Effector memory CD4-positive, alpha-beta T cell (primary cell): ENCODE data around the gene TBC1D3B.
"Not testable (repeated sequence)": the region's sequence is repeated elsewhere in the genome, so short reads cannot be mapped to it uniquely, and the experiment has no call there.

Source experiments
- DNase-seq, 3 donors: peaks; one replicate each; pipeline ENCODE4 v3.0.0-alpha.2; 2020
- H3K27ac ChIP-seq: 2 replicates; pipeline ENCODE4 v1.7.0; 2013; ENCODE audit warnings: mild to moderate bottlenecking, low read length, moderate library complexity; ENCODE audit not compliant: insufficient read depth, poor library complexity, severe bottlenecking
- H3K27me3 ChIP-seq: replicated peaks from 2 replicates; pipeline ENCODE4 v1.7.0; 2013; ENCODE audit warnings: mild to moderate bottlenecking, low read length; ENCODE audit not compliant: insufficient read depth, control insufficient read depth, poor library complexity, severe bottlenecking
- H3K36me3 ChIP-seq: 2 replicates; pipeline ENCODE4 v1.7.0; 2013; ENCODE audit warnings: mild to moderate bottlenecking, low read length, moderate library complexity; ENCODE audit not compliant: control insufficient read depth, insufficient read depth
- H3K4me1 ChIP-seq: 2 replicates; pipeline ENCODE4 v1.7.0; 2013; ENCODE audit warnings: low read length, mild to moderate bottlenecking; ENCODE audit not compliant: control insufficient read depth, insufficient read depth, poor library complexity, severe bottlenecking
- H3K4me3 ChIP-seq: 2 replicates; pipeline ENCODE4 v1.7.0; 2013; ENCODE audit warnings: low read length, low read depth, mild to moderate bottlenecking; ENCODE audit not compliant: insufficient read depth, poor library complexity, severe bottlenecking
- H3K9me3 ChIP-seq: 2 replicates; pipeline ENCODE4 v1.7.0; 2013; ENCODE audit warnings: mild to moderate bottlenecking, low read length, moderate library complexity; ENCODE audit not compliant: control insufficient read depth

The TBC1D3B gene

GRCh38 chr17:36201102-36201501 is 24.7 kb upstream of the TBC1D3B start:
- not testable (repeated sequence) for DNase-seq, H3K9me3 ChIP-seq, H3K4me1 ChIP-seq, H3K4me3 ChIP-seq, H3K36me3 ChIP-seq, H3K27ac ChIP-seq, H3K27me3 ChIP-seq

GRCh38 chr17:36198831-36199465 is 22.5 kb upstream of the TBC1D3B start:
- no peaks in the 10 kb centered on the region for H3K4me1 ChIP-seq
- no peak for DNase-seq
- H3K9me3 ChIP-seq: no peaks in the 10 kb centered on the region
- no peak overlapping the region for H3K4me3 ChIP-seq
- H3K36me3 ChIP-seq: no peaks in the 10 kb centered on the region
- H3K27ac ChIP-seq: no peak overlapping the region
- no peaks in the 10 kb centered on the region for H3K27me3 ChIP-seq

- Histone ChIP-seq H3K9me3 (no peaks in the 10 kb centered on the region), H3K27ac (no peak overlapping the region), H3K36me3 (no peaks in the 10 kb centered on the region), H3K4me1 (no peaks in the 10 kb centered on the region), H3K4me3 (no peak overlapping the region), H3K27me3 (no peaks in the 10 kb centered on the region)
- no peak for DNase-seq
Observed at GRCh38 chr17:36197387-36197703, 20.9 kb upstream of the TBC1D3B start.

DNA sequence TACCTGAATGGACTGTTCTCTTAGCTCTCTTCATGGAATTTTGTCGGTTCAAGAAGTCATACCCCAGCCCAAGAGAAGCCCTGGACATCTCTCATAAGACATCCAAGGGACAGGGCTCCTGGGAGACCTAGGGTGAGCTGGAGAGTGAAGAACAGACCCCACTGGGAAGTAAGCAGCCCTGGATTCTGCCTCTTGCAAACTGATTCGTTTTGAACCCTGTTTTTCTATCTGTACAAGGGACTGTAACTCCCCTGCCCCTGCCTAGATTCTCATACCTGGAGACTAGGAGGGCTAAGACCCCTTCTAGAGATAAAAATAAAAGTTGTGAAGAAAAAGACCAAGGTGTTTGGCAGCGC is 19.7 kb upstream of the TBC1D3B start:
- DNase-seq: no peak
- no peaks in the 10 kb centered on the region for H3K4me1 ChIP-seq
- H3K9me3 ChIP-seq: no peaks in the 10 kb centered on the region
- no peaks in the 10 kb centered on the region for H3K36me3 ChIP-seq
- H3K27me3 ChIP-seq: no peaks in the 10 kb centered on the region
- no peak overlapping the region for H3K4me3 ChIP-seq
- H3K27ac ChIP-seq: no peak overlapping the region

DNA sequence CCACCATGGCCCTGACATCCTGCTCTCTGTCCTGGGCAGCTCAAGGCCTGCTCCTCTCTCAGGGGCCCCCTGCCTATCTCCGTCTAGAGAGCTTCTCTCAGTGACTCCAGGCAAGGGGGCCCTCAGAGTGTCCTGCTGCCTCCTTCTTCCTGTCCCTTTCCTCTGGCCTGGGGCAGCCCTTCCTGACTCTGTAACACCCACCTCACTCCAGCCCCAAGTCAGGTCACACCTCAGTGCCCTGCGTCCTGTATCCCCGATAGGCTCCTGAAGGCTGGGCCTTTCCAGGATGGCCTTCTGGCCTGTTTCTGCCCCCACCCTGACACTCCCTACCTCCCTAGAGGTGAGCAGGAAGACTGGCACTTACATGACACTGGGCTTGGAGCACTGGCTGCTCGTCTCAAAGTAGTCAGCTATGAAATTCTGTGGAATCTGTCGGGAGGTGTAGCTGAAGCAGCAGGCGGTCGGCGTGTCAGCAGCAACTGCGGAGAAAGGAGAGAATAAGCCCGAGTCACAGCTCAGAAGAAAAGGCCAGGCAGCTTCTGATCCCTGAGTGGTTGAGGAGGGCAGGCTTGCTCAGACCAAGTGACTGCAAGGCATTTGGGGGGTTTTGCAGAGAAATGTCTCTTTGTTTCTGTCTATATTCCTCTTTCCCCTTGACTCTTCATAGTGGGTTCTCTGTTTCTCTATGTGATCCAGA is 19.1 kb upstream of the TBC1D3B start:
- no peak for DNase-seq
- Histone ChIP-seq H3K4me3 (no peak overlapping the region), H3K27ac (no peak overlapping the region), H3K36me3 (no peaks in the 10 kb centered on the region), H3K9me3 (no peaks in the 10 kb centered on the region), H3K4me1 (no peaks in the 10 kb centered on the region), H3K27me3 (no peaks in the 10 kb centered on the region)

- H3K4me1 ChIP-seq, H3K4me3 ChIP-seq, H3K27me3 ChIP-seq, H3K9me3 ChIP-seq, H3K27ac ChIP-seq, H3K36me3 ChIP-seq, DNase-seq: not testable (repeated sequence)
Observed at GRCh38 chr17:36194832-36195433, 18.5 kb upstream of the TBC1D3B start.

GRCh38 chr17:36194147-36194831 is 17.9 kb upstream of the TBC1D3B start:
- H3K9me3 ChIP-seq, H3K36me3 ChIP-seq, H3K27ac ChIP-seq, H3K27me3 ChIP-seq, DNase-seq, H3K4me1 ChIP-seq, H3K4me3 ChIP-seq: not testable (repeated sequence)

DNA sequence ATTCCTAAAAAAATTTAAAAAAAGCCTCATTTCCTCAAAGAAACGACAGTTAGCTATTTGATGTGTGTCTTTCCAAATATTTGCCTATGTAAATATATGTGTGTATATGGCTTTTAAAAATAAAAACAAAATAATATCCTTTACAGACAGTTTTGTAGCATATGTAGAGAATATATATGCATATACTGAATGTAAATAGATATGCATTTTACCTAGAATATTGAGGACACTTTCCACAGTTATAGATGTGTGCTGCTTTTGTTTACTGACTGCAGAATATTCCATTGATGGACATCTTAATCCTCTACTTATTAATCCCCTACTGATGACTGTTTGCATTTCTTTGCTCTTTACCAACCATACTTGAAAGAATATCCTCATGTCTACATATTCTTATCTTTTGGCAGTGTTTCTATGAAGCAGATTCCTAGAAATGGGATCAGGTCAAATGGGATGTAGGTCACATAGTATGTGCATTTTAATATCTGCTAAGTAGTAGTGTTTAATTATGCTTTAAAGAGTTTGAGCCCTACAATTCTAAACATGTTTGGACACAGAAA is 16.9 kb upstream of the TBC1D3B start:
- Histone ChIP-seq H3K36me3 (no peaks in the 10 kb centered on the region), H3K9me3 (no peaks in the 10 kb centered on the region), H3K4me3 (no peak overlapping the region), H3K27me3 (no peaks in the 10 kb centered on the region), H3K27ac (no peak overlapping the region), H3K4me1 (no peaks in the 10 kb centered on the region)
- DNase-seq: no peak

DNA sequence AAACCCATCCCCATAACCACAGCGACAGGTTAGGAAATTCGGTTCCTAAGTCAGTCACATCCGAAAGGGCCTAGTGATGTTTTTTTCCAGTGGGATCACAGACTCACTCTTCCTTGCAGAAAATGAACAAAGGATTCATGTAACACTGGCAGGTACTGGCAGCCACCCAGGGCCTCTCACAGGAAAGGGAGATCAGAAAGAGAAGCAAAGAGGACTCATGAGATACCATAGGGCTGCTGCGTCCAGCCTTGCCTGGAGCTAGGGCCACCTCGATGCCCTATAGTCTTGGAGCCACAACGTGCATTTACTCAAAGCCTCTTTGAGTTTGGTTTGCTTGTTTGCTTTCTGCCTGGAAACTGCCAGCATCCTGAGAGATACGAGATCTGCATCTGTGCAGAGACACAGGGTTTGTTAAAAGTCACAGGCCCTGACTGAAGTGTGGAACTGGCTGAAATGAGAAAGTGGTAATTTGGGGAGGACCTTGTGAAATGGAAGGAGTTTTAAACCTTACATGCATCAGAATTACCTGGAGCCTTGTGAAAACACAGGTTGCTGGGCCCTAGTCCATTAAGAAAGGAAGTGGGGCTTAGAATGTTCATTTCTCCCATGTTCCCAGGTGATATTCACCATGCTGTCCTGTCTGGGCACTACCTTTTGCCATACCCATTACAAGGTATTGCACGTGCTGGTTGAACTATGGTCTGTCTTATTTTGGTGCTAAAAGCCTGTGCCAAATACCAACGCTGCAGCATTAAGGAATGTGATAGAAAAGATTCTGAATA is 14.3 kb upstream of the TBC1D3B start:
- H3K9me3 ChIP-seq, DNase-seq, H3K36me3 ChIP-seq, H3K27me3 ChIP-seq, H3K4me3 ChIP-seq, H3K27ac ChIP-seq, H3K4me1 ChIP-seq: not testable (repeated sequence)
